ENCODE results near the gene GSDME.

Gene GSDME

GRCh38 chr7:24652251-24652939 lies 104.9 kb downstream of the GSDME start:
- Histone ChIP-seq H3K4me3 (replicated peaks; ENCODE audit: insufficient read depth, low read length) (no peak overlapping the region), H3K27ac (replicated peaks) (no peak overlapping the region), H3K27me3 (ENCODE audit: insufficient read depth, poor library complexity, severe bottlenecking) (no peaks in the 10 kb centered on the region)
- no peak for TF ChIP-seq POLR2AphosphoS5 (IDR thresholded peaks at IDR 0.05; ENCODE audit: low read depth)
- no peak for TF ChIP-seq REST (IDR thresholded peaks at IDR 0.05; ENCODE audit: insufficient replicate concordance, low read depth)
- no peak for TF ChIP-seq GABPA (IDR thresholded peaks at IDR 0.05; ENCODE audit: low read depth)
- no peak for TF ChIP-seq SPI1 (IDR thresholded peaks at IDR 0.05; ENCODE audit: borderline replicate concordance, low read depth)
- no peak for TF ChIP-seq CTCF (IDR thresholded peaks at IDR 0.05; ENCODE audit: insufficient read depth, low read length)
- DNase-seq (ENCODE audit: low read depth in 1 of 2, low spot score in 1 of 2): no peak

All from HL-60 (cell line).